GM15510 (cell line): Measurements from ENCODE around the gene NMNAT1.

Experiments used
- POLR2A ChIP-seq: IDR thresholded peaks from 3 replicates; pipeline ENCODE4 v1.6.1; 2011; ENCODE audit warnings: borderline replicate concordance; ENCODE audit not compliant: insufficient read length; ENCODE audit errors: extremely low read depth

The NMNAT1 gene

DNA sequence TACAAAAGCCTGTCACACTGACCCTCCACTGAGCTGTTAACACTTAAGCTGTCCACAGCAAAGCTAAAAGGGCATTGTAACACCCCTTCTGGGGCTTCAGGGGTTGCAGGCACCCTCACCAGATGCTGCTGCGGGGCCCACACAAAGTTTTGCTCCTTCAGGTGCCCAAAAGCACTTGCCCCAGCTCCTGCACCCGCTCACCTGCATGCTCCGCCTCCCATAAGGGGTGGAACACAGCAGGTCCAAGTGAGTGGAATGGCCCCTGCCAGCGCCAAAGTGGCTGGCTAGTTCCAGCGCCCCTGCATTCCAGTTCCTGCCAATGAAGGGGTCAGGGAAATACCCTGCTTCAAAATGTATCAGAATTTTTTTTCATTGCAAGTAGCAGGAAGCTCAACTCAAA lies 46.5 kb downstream of the NMNAT1 start:
- TF ChIP-seq POLR2A = no peak

DNA sequence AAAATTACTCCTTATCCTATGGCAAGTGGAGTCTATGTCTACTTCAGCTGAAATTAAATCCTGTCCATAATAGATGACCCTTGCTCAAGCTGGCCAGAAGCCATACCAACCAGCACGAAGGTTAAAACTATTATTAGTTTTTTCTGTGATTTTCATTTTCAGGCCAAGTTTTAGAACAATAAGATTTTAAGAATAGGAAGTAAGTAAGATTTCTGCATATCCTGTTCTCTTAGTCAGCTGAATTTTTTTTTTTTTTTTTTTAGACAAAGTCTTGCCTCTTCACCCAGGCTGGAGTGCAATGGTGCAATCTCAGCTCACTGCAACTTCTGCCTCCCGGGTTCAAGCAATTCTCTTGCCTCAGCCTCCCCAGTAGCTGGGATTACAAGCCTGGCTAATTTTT lies 47.7 kb downstream of the NMNAT1 start:
- no peak for TF ChIP-seq POLR2A

DNA sequence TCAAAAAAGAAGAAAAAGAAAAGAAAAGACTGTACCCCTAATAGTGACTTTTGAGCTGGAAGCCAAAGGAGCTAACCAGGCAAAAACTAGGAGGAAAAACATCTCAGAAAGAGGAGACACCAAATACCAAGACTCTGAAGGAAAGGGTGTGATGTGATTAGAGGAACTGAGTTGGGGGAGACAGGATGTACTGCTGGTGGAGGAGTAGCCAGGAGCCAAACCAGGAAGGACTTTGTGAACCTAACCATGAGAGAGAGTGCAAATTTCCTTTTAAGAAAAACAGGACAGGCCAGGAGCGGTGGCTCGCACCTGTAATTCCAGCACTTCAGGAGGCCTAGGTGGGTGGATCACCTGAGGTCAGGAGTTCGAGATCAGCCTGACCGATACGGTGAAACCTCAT lies 49.6 kb downstream of the NMNAT1 start:
- TF ChIP-seq POLR2A = no peak

DNA sequence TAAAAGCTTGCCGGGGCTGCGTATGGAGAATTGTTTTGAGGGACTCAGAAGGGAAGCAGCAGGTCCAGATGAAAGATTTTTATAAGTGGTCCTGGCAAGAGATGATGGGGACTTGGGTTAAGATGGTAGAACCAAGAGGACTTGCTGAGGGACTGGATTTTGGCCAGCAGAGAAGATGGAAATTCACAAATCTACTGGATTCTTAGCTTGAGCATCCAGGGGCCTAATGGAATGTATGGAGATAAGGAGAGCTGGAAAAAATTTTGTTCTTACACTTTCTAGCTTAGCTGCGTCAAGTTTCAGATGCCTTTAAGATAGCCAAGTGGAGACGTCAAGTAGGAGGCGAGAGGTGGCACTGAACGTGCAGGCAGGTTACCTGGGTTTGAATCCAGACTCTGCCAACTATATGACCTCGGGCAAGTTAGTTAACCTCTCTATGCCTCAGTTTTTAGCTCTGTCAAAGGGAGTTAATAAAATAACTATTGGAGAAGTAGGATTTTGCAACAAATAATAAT lies 50.3 kb downstream of the NMNAT1 start:
- TF ChIP-seq POLR2A = no peak

DNA sequence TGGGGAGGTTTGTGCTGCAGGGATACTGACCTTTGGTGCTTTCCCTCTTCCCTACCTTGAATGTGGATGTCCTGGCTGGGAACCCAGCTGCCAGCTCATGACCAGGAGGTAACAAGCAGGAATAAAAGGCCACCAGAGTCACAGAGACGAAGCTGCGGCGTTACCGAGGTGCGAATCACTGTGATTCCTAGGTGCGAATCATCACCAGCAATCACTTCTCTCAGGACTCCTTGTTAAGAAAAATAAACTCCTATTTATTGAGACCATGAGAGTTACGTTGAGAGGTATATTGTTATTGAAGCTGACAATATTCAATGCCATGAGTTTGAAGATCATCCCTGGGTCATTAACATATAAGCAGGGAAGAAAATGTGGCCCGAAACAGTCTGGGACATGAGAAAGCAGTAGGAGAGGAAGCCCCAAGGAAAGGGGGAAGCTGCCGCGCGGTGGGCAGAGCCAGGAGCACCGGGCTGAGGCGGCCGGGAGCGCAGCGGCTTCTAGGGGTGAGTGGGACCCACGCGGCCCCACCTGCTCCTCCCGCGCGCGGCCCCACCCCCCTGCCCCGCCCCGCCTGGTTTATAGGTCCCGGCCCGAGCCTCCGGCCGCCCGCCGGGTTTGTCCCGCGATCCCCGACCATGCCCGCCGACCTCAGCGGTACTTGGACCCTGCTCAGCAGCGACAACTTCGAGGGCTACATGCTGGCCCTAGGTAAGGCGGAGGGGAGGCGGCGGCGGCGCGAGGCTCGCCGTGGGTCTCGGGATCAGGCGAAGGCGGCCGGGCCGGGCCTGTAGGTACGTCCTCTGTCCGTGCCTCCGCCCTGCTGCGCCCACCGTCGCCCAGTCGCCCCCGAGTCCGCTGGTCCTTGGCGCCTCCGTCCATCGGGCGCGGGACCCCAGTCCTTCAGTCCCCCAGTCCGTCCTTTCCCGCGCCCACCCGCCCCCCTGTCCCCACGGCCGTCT lies 53.6 kb downstream of the NMNAT1 start, which contains the start of gene RBP7:
Gene RBP7 (plus strand): TSS at position 605 of the 959 bp plus-strand sequence. CDS start 31 bp downstream, at position 636.
- no peak for TF ChIP-seq POLR2A

DNA sequence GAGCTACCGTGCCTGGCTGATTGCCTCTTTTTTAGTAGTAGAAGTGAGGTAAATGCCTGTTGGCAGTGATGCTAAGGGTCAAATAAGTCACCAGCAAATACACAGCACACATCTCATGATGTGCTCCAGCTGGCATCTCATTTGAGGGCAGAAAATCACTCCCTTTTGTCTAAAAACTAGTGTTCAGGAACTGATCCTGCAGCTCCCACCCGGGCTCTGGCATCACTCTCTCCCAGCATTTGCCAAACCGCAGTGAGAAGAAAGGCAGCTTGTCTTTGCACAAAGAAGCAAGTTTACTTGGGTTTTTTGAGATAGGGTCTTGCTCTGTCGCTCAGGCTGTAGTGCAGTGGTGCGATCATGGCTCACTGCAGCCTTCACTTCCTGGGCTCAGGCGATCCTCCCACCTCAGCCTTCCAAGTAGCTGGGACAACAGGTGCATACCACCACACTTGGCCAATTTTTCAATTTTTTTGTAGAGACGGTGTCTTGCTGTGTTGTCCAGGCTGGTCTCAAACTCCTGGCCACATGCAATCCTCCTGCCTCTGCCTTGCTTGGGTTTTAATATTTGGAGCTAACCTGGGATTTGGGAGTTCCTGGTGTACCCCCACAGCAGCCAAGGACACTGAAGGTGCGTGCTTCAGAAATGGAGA lies 57.9 kb downstream of the NMNAT1 start:
- no peak for TF ChIP-seq POLR2A

DNA sequence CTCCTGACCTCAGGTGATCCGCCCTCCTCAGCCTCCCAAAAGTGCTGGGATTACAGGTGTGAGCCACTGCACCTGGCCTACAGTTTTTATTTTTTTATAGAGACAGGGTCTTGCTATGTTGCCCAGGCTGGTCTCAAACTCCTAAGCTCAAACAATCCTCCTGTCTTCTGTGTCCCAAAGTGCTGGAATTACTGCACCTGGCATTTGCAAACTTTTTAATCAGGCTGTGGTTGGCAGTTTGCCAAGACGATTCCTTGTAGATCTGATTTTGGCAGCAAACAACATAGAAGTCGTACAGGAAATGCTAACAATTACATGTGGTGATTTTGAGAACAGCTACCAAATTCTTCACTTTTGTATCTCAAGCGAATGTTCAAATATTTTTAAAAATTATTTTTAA lies 63.9 kb downstream of the NMNAT1 start:
- TF ChIP-seq POLR2A = no peak

DNA sequence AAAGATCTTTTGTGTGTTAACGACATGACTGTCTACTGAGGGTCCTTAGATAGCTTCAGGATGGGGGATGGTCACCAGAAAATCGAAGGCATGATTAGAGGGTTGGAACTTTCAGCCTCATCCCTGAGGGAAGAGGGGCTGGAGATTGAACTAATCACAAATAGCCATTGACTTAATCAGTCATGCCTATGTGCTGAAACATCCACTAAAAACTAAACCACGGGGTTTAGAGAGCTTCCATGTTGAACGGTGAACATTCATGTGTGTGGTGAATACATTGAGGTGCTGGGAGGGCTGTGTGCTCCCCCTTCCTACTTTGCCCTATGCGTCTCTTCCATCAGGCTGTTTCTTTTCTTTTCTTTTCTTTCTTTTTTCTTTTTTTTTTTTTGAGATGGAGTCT lies 70.7 kb downstream of the NMNAT1 start:
- TF ChIP-seq POLR2A = no peak

- TF ChIP-seq POLR2A = no peak
Observed at GRCh38 chr1:10019561-10019960, 76.3 kb downstream of the NMNAT1 start.

DNA sequence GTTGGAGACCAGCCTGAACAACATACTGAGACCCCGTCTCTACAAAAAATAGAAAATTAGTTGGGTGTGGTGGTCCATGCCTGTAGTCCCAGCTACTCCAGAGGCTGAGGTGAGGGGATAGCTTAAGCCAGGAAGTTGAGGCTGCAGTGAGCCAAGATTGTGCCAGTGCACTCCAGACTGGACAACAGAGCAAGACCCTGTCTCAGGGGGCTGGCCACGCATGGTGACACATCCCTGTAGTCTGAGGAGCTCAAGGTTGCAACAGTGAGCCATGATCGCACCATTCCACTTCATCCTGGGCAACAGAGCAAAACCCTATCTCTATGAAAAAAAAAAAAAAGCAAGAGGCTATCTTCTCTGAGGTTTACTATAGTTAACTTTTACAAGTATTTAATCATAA lies 76.8 kb downstream of the NMNAT1 start:
- TF ChIP-seq POLR2A = no peak

GRCh38 chr1:10022656-10023055 lies 79.4 kb downstream of the NMNAT1 start:
- TF ChIP-seq POLR2A = no peak

DNA sequence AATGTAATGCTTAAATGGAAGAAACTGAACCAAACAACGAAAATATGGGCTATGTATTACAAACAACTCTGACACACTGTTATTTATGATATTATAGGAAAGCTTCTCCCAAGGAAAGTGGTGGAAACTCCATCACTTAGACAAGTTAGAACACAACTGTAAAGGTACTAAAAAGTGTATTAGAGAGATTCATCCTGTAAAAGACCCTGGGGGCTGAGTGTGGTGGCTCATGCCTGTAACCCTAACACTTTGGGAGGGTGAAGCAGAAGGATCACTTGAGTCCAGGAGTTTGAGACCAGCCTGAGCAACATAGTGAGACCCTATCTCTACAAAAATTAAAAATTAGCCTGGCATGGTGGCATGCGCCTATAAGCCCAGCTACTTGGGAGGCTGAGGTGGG lies 82.1 kb downstream of the NMNAT1 start:
- no peak for TF ChIP-seq POLR2A

DNA sequence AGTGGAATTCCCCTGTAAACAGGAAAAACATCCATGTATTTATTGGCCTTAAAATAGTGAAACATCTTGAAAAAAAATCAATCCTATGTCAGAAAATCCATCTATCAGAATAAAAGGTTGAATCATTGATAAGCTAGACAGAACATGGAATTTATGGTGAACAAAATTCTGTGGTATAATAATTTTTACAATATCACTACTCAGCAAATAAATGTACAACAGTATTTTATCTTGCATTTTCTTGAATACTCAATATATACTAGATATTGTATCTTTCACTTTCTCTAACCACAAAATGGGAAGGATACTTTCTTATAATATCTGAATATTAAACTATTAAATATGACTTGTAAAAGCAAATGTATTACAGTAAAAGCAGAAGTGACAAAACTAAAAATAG lies 83.8 kb downstream of the NMNAT1 start:
- TF ChIP-seq POLR2A = no peak

DNA sequence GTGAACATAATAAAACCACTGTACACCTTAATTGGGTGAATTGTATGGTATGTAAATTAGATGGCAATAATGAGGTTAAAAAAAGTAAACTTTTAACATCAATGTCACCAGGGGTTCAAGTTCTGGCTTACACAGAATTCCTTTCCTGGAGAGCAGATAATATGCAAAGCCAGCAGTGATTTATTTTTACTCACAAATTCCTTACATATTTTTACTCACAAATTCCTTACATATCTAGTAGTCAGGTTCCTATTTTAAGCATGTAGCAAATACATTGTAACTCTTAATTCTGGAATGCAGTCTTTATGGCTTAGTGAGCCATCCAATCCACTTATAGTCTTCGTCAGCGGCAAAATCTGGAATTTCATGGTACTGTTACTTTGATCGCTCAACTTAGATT lies 88.2 kb downstream of the NMNAT1 start:
- no peak for TF ChIP-seq POLR2A

- peak; percentile 59 for TF ChIP-seq POLR2A
Observed at GRCh38 chr1:10032590-10033358, 89.5 kb downstream of the NMNAT1 start, which contains the start of gene UBE4B. Gene UBE4B (plus strand): TSS chr1:10032958. CDS start chr1:10033671, 713 bp downstream.
